ENCODE measurements around the gene IGSF21. TPM values are rescaled to one million over a fixed set of nuclear protein-coding genes. Genes with fewer than 3 reads are reported as not detected.
"Not testable (repeated sequence)": the region's sequence is repeated elsewhere in the genome, so short reads cannot be mapped to it uniquely, and the experiment has no call there.

The IGSF21 gene
- total RNA-seq, 1 experiment from 2014 or later: not detected

- DNase-seq (ENCODE audit: low read depth): no peak
These were observed 291.4 kb downstream of the IGSF21 start for GRCh38 chr1:18398791-18399530.

DNA sequence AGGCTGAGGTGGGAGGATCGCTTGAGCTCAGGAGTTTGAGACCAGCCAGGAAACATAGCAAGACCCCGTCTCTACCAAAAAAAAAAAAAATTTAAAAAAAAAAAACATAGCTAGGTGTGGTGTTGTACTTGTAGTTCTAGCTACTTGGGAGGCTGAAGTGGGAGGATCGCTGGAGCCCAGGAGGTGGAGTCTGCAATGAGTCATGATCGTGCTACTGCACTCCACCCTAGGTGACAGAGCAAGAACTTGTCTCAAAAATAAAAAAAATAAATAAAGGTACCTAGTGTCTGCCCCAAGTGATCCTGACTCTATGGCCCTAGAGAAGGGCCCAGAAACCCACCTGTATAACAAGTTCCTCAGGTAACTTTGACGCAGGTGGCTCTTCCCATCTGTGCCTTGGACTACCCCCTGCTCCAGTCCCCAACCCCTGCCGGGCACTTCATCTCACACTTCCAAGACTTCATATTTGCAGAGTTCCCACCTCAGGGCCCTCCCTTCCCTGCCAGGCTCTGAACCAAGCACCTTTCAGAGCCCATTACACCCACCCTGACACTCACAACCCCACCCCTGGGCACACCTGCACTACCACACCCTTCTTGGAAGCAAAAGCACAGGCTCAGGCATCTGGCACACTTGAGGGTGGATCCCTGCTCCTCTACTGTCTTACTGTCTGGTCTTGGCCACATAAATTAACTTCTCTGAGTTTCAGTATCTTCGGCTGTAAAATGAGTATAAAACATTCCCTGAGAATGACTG lies 292.9 kb downstream of the IGSF21 start:
- DNase-seq (ENCODE audit: low read depth): no peak

- no peak for DNase-seq (ENCODE audit: low read depth)
These were observed 294.3 kb downstream of the IGSF21 start for GRCh38 chr1:18401921-18402320.

DNA sequence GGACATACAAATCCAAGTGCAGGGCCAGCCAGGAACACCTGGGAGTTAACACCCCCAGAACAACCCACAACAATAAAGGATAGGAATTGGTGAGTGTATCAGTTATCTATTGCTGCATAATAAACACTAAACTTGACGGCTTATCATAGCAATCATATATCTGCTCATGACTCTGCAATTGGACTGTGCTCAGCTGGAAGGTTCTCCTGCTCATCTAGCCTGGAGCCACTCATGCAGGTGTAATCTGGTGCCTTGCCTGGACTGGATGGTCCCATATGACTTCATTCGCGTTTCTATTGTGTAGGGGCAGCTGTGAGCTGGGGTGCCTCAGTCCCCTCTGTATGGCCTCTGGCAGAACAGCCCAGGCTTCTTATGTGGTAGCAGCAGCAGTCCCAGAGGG lies 296.9 kb downstream of the IGSF21 start:
- no peak for DNase-seq (ENCODE audit: low read depth)

DNA sequence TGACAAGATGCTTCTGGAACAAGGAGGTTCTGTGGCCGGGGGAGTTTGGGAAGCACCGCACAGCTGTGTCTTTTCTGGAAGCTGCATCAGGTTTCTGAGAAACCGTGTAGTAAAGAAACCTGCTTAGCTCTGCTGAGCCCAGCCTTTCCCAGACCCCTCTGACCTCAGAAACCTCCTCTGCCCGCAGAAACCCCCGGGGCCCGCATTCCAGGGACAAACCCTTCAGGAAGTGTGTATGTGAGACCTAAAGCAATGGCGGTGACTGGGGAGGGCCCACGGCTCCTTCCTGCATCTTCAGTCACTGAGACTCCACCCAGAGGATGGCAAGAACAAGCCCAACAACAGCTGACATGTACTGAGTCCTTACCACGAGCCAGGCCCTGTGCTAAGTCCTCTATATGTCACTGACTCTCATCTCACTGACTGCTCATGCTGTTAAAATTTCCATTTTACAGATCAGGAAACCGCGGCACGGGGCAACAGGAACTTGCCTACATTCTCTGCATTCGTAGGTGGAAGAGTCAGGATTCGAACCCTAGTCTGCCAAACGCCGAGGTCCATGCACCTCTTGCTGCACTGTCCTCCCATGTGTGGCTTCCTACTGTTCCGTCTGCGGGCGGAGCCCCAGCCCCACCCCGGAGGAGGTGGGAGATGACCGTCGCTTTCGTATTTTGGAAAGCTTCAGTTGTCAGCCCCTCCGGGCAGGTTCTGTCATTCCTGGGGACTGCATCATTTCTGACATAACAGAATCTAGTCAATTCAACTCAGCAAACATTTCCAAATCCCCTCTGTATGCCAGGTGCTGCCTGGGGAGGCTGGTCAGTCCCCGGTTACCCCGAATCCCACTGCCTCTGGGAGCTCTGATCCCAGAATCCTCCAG lies 299.8 kb downstream of the IGSF21 start:
- no peak for DNase-seq (ENCODE audit: low read depth)

DNA sequence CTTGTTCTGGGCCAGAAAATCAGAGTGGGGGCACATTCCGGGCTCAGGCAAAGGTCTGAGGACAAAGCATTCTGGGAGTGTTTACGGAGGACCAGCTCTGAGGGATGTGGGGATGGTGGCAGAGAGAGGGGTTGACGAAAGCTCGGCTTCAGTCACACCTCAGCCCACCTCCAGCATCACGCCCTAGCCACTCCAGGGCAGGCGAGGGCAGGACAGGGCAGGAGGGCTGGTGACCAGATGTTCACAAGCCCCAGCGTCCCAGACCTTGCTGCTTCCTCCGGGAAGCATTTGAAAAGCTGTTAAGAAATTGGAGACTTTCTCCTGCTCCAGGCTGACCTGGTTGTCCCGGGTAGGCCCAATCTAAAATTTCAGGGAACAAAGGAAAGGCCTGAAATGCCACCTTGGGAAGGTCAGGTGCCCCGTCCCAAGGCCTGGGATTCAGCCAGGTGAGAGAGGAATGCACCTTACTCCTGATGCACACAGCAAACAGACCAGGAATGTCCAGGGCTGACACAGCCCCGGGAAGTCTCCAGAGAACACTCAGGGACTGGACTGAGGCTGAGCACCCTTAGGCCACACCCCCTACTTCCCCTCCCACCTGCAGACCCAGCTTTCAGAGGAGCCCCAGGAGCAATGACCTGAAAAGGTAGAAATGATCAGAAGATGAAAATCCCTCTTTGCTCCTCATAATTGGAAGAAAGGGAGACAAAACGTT lies 301.2 kb downstream of the IGSF21 start:
- no peak for DNase-seq (ENCODE audit: low read depth)

DNA sequence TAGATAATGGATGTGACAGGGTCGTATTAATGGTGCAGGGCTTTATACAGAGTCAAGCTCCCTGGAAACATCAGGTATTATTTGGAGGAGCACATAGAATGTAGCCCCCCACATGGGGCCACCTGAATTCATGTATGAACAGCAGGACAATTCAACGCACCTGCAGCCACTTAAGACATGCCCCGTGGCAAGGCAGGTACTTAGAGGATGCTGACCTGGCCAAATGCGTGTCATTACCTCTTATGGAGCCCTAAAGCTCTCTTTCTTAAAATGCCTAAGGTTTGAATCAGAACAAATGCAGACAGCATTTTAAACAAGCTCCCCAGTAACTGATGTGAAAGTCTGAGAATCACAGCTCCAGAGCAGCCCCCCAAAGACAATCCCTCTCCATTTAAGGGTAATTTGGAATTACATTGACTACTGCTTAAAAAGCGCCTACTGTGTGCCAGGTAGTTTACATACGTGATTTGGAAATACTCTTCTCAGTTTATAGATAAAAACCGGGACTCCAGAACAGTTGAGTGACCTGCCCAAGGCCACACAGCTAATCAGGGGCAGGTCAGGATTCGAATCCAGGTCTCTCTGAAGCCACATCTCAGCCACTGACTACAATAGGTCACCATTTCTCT lies 302.1 kb downstream of the IGSF21 start:
- no peak for DNase-seq (ENCODE audit: low read depth)

- DNase-seq (ENCODE audit: low read depth): no peak
These were observed 302.8 kb downstream of the IGSF21 start for GRCh38 chr1:18410407-18410806.

- DNase-seq (ENCODE audit: low read depth): no peak
These were observed 303.7 kb downstream of the IGSF21 start for GRCh38 chr1:18411321-18411720.

GRCh38 chr1:18411820-18412641 lies 304.4 kb downstream of the IGSF21 start:
- no peak for DNase-seq (ENCODE audit: low read depth)

- DNase-seq (ENCODE audit: low read depth): no peak
These were observed 305.3 kb downstream of the IGSF21 start for GRCh38 chr1:18412882-18413353.

- no peak for DNase-seq (ENCODE audit: low read depth)
These were observed 306.1 kb downstream of the IGSF21 start for GRCh38 chr1:18413541-18414305.

GRCh38 chr1:18414321-18414720 lies 306.7 kb downstream of the IGSF21 start:
- DNase-seq (ENCODE audit: low read depth): no peak

GRCh38 chr1:18414872-18415447 lies 307.4 kb downstream of the IGSF21 start:
- DNase-seq (ENCODE audit: low read depth): no peak

DNA sequence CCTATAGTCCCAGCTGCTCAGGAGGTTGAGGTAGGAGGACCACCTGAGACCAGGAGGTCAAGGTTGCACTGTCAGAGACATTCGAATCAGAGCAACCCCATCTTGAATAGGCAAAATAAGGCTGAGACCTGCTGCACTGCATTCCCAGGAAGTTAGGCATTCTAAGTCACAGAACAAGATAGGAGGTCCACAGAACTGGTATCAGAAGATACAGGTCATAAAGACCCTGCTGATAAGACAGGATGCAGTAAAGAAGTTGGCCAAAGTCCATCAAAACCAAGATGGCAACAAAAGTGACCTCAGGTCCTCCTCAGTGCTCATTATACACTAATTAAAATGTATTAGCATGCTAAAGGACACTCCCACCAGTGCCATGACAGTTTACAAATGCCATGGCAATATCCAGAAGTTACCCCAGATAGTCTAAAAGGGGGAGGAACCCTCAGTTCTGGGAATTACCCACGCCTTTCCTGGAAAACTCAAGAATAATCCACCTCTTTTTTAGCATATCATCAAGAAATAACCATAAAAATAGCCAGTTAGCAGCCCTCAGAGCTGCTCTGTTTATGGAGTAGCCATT lies 307.9 kb downstream of the IGSF21 start:
- no peak for DNase-seq (ENCODE audit: low read depth)

DNA sequence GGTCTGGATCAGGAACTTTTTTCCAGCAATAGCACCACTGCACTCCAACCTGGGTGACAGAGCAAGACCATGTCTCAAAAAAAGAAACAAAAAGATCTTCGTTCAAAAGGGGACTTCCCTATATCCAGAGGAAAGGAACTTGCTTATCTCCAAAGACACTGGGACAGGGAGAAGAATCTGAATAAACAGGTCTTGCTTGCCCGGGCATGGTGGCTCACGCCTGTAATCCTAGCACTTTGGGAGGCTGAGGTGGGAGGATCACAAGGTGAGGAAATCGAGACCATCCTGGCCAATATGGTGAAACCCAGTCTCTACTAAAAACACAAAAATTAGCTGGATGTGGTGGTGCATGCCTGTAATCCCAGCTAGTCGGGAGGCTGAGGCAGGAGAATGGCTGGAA lies 308.5 kb downstream of the IGSF21 start:
- not testable (repeated sequence) for DNase-seq (ENCODE audit: low read depth)

DNA sequence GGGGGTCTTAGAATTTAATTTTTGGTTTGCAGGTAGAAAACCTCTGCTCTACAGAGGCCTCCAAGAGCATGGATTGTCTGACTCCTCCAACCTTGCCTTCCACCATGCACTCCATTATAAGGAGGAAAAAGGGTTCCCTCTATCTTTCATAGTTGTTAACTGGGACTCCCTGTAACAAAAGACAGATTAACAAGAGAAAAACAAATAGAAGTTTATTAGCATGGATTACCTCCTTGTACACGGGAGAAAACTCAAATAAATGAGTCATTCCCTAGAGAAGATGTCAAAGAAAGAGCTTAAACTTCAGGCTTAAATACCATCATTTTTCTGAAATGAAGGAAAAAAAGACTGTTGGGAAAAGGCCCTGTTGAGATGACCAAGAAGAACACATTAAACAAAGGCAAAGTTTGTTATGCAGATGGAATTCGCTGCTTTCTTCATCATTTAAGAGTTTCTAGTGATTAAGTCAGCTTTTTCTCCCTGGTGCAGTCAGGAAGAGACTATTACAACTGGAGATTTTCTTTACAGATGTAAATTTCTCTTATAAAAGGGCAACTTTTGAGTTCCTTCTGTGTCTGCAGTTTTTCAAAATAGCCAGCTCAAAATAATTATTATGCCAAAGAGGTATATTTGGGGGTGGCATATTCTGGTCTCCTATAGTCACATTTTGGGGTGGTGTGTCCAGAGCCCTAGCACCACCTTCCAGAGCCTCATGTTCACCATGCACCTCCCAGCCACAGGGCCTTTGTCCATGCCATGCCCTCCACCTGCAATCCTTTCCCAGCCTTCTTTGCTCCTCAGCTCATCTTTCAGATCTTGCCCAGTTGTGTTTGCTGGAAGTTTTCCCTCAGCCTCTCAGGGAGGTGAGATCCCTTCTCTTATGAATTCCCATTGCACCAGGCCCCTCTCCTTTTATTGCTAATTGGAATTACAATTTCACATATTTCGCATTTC lies 310.0 kb downstream of the IGSF21 start:
- DNase-seq (ENCODE audit: low read depth): no peak
